Stimulated activated CD8-positive, alpha-beta memory T cell treated with anti-CD3 and anti-CD28 coated beads, Interleukin-15, amount 100 ng/mL, for 1 hour (primary cell): Measurements from ENCODE around the gene CDK8.

ENCODE experiments used
- DNase-seq: peaks from one replicate; pipeline ENCODE4 v3.0.0-alpha.2; 2020; ENCODE audit warnings: low read depth

CDK8 gene

DNA sequence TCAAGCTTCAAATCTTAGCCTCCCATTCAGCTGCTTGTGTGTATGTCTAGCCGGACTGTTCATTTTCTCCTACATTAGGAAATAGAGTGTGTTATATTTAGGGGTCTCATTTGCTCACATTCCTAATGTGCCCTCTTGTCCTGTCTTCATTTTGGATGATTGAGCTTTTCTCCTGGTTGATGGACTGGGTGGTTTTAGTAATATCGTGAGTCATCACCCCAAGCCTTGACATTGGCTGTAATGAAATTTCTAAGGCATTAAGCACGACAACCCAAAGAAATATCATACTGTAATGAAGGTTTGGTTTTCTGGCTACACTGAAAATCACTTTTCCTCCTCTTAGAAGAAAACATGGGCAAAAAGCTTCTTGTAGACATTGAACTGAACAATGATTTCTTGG is 192.8 kb downstream of the CDK8 start:
- no peak for DNase-seq

DNA sequence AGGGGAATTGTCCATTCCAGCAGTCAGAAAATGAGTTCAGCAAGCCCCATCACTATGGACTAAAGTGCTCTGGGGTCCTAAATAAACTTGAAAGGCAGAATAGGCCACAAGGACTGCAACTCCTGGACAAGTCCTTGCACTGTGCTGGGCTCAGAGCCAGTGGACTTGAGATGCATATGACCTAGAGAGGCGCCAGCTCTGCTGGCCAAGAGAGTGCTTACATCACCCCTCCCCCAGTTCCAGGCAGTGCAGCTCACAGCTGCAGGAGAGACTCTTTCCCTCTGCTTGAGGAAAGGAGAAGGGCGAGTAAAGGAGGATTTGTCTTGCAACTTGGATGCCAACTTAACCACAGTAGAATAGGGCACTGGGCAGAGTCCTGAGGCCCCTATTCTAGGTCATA is 194.1 kb downstream of the CDK8 start:
- DNase-seq: no peak

DNA sequence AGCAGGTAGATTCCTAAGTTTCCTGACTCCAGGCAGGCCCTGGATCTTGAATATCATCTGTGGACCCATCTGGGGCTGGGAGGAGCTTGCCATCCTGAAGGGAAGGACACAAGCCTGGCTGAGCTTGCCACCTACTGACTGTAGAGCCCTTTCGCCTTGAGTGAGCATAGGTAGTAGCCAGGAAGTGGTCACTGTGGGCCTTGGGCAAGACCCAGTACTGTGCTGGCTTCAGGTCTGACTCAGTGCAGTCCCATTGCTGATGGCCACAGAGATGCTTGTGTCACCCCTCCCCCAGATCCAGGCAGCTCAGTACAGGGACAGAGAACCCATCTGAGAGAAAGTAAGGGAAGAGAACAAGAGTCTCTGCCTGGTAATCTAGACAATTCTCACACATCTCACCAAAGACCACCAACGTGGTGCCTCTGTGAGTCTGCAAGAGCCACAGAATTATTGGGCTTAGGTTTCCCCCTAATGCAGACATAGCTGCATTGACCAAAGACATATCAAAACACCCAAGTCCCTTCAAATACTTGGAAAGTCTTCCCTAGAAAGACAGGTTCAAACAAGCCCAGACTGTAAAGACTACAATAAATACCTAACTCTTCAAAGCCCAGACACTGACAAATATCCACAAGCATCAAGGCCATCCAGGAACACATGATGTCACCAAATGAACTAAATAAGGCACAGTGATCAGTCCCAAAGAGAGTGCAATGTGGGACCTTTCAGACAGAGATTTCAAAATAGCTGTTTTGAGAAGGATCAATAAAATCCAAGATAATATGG is 195.3 kb downstream of the CDK8 start:
- no peak for DNase-seq
